ENCODE results near the gene ARHGEF28. TPM values are rescaled to one million over a fixed set of nuclear protein-coding genes. Genes with fewer than 3 reads are reported as not detected.

ARHGEF28 gene
- total RNA-seq, 1 donor from 2014 or later = 3.5 TPM

DNA sequence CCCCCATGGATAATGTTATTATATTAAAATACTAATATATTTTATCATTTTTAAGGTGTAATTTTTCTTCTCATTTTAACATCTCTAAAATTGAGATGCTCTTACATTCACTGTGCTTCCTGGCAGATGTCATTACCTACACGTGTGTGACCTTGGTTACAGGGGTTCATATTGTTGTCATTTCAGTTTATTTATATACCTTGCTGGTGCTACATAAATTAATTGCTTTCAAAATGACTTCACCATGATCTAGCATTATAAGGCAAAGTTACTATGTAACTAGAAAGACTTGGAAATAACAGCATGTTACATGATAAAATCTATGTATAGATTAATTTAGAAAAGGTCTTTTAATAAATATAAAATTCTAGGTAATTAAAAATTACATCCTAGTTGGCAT, 60.9 kb downstream of the ARHGEF28 start:
- no peak for DNase-seq
- intact Hi-C loops (cut with micrococcal nuclease) = no loop called here
- ATAC-seq = no peak

DNA sequence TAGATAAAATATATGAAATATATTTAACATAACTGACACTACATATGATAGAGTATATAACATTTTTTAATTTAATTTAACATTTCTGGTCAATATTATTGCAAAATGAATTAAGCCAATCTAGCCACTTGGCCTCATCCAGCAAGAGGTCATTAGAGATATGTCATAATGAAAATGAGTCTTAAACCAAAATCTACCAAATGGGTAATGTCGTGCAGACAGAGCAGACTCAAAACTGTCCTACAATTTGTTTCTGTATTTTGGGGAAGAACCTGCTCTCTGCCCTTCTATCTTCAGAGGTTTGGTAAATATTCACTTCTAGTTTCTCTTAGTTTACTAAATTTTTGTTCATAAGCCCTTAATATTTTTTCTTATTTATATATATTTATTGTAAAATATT, 61.4 kb downstream of the ARHGEF28 start:
- ATAC-seq = no peak
- intact Hi-C loops (cut with micrococcal nuclease) = no loop called here
- DNase-seq = no peak

DNA sequence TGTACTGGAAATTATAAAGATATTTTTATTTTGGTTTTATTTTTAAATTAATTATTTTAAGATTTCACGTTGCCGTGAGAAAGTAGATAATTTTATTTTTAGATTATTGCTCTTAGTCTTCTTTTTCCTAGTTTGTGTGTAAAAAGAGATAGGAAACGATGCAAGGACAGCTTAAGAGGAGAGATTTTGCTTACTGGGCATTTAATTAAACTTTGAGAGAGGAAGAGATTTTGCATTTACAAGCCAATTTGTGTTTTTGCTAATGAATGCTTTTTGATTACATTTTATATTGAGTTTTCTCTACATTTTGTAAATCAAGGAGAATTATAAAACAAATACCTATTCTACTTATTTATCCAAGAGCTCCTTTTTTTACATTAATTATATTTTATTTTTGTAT, 64.0 kb downstream of the ARHGEF28 start:
- ATAC-seq (no peak), DNase-seq (no peak)
- intact Hi-C loops (cut with micrococcal nuclease) = no loop called here

GRCh38 chr5:73691302-73692080, 65.5 kb downstream of the ARHGEF28 start:
- intact Hi-C loops (cut with micrococcal nuclease) = no loop called here
- ATAC-seq (no peak), DNase-seq (no peak)

DNA sequence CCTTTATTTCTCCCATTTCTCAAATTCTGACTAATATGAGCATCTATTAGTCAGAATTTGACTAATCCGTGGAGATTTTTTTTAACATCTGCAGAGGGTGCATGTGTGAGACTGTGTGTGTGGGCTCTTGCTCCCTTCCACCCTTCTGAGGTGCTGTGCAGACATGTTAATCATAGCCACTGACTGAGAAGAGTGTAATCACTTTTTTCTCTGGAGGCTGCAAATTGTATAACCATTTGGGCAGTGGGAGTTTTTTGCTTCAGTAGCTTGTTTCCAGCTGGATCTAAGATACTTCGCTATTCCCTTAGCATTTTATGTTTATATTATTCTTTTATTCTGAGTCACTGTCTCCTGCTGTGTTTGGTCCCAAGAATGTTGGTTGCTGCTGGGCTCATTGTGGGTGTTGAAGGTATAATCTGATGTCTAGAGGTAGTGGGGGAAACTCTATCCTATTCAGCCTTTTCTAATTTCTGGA, 66.2 kb downstream of the ARHGEF28 start:
- DNase-seq (no peak), ATAC-seq (no peak)
- intact Hi-C loops (cut with micrococcal nuclease) = no loop called here

DNA sequence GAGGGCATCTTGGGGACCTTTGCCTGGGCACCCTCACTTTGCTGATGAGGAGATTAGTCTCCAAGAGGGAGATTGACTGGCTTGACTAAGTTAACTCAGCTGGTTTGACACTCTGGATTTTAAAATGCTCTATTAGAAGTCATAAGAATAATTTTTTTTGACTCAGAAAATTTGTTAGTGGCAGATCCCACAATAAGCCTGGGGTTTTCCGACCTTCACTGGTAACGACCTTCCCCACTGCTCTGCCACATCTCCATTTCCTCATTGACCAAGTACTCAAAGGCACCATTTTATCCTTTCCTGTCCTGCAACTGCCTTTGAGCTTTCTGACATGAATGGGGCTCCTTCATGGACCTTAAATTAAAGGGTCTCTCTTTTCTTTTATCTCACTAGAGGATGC, 67.0 kb downstream of the ARHGEF28 start:
- no peak for DNase-seq
- intact Hi-C loops (cut with micrococcal nuclease) = no loop called here

GRCh38 chr5:73693573-73694061, 67.6 kb downstream of the ARHGEF28 start:
- intact Hi-C loops (cut with micrococcal nuclease) = no loop called here
- DNase-seq (no peak), ATAC-seq (no peak)

More for the DNA sequence above, 67.0 kb downstream of the ARHGEF28 start:
- ATAC-seq = no peak

- intact Hi-C loops (cut with micrococcal nuclease) = no loop called here
- no peak for DNase-seq
- ATAC-seq = no peak
Observed at GRCh38 chr5:73694089-73694488, 68.1 kb downstream of the ARHGEF28 start.

GRCh38 chr5:73698011-73698410, 72.0 kb downstream of the ARHGEF28 start:
- ATAC-seq = no peak
- intact Hi-C loops (cut with micrococcal nuclease) = no loop called here
- DNase-seq = no peak

- ATAC-seq = no peak
- DNase-seq = no peak
- intact Hi-C loops (cut with micrococcal nuclease) = no loop called here
Observed at GRCh38 chr5:73701566-73701965, 75.6 kb downstream of the ARHGEF28 start.

DNA sequence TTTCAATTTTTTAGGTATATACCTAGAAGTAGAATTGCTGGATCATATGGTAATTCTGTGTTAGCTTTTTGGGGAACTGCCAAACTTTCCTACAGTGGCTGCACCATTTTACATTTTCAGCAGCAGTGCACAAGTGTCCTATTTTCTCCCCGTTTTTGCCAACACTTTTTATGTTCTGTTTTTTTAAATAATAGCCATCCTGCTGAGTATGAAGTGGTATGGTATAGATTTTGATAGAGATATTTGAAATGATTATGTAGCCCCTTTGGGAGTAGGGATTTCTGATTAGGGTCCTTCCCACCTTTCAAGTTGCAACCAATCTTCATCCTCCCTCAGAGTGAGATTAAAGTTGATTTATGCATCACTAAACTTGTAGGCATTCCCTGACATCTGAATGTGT, 76.5 kb downstream of the ARHGEF28 start:
- intact Hi-C loops (cut with micrococcal nuclease) = no loop called here
- DNase-seq (no peak), ATAC-seq (no peak)

GRCh38 chr5:73702951-73703350, 77.0 kb downstream of the ARHGEF28 start:
- intact Hi-C loops (cut with micrococcal nuclease) = no loop called here
- no peak for ATAC-seq
- DNase-seq = no peak

DNA sequence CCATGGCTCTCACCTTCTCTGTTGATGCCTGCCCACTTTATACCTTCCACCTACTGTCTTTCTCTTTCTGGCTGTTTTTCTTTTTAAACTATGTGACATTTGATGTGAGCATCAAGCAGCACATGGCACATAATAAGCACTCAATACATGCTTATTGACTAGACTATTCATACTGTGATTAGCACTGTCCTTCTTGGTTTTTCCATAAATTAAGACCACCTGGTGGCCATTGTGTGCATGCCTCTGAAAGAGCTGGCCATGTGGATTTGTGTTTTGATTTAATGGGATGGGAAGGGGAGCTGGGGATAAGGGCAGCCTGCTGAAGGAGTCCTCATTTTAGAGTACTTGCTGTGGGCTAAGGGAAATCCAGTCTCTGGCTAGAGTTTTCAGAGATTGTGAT, 79.4 kb downstream of the ARHGEF28 start:
- intact Hi-C loops (cut with micrococcal nuclease) = no loop called here
- no peak for ATAC-seq
- DNase-seq = no peak

DNA sequence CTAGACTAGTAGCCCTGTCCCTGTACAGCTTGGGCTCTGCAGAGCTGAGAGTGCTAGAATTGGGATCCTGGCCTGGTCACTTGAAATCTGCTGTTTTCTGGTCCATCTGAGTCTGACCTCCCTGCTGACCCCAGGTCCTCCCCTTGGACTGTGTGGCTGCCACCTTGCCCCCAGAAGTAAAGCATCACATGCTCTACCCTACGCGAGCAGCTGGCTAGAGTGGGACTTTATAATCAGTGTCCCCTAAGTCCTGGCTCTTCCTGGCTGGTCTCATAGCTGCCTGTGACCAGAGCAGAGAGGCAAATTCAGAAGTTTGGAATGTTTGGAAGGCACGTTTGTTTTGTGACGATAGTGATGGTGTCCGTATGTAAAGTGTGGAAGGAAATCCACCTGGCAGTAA, 81.0 kb downstream of the ARHGEF28 start:
- intact Hi-C loops (cut with micrococcal nuclease) = no loop called here
- no peak for ATAC-seq
- no peak for DNase-seq

DNA sequence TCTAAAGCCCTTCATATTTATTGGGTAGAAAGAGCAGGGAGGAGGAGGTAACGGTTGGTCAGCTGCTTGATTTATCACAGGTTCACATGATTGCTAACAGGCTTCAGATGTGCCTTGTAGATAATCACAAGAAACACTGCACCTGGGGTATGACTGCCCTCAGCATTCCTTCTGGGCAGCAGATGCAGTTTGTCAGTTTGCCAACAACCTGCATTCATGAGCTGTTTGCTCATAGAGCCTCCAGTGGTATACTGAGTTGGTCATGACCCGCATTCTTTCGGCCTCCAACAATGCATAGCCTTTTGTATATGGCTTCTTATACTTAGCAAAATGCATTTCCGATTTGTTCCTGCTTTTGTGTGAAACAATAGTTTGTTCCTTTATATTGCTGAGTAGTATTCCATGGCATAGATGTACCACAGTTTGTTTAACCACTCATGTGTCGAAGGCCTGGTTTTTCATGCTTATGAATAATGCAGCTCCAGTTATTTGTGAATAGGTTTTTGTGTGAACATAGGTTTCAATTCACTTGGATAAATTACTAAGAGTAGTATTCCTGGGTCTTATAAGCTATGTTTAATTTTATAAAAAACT, 83.6 kb downstream of the ARHGEF28 start:
- no peak for ATAC-seq
- intact Hi-C loops (cut with micrococcal nuclease) = no loop called here
- DNase-seq = no peak

GRCh38 chr5:73716284-73716808, 90.3 kb downstream of the ARHGEF28 start:
- no peak for DNase-seq
- no peak for ATAC-seq
- intact Hi-C loops (cut with micrococcal nuclease) = no loop called here

GRCh38 chr5:73718762-73719161, 92.8 kb downstream of the ARHGEF28 start:
- DNase-seq = no peak
- intact Hi-C loops (cut with micrococcal nuclease) = no loop called here
- no peak for ATAC-seq

DNA sequence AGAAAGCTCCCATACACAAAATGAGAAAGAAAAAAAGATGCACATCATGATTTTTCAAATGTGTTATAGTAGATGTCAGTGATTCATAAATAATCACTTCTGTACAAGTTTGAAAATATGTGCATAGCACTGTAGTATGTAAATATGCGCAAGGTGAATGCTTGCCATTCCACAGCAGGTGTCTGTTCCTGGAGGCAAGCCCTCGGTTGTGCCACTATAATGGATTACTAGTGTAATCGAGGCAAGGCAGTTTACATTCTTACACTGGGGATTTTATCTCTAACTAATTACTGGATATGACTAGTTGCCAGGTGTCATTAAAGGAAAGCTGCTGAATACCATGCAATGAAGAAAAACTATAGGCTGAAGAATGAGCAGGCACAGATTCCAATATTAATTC, 93.6 kb downstream of the ARHGEF28 start:
- intact Hi-C loops (cut with micrococcal nuclease) = no loop called here
- DNase-seq (no peak), ATAC-seq (no peak)

DNA sequence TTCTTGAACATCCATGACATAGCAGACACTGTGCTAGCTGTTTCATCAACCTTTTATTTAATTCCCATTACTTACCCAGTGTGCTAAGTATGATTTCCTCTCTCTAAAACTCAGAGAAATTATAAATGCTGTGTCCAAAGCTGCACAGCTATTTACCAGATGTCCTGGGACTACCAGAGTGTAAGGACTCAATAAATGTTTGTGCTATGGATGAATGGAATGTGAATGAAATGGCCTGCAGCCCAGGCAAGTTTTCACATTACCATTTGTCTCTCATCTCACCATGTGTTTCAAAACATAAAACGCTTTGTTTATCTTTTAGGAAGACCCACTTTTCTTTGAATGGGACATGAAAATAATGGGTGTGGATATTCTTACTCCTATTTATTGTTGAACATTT, 96.2 kb downstream of the ARHGEF28 start:
- ATAC-seq (no peak), DNase-seq (no peak)
- intact Hi-C loops (cut with micrococcal nuclease) = no loop called here

GRCh38 chr5:73726071-73726470, 100.1 kb downstream of the ARHGEF28 start:
- intact Hi-C loops (cut with micrococcal nuclease) = no loop called here
- no peak for ATAC-seq
- DNase-seq = no peak
